HCT116 (cell line): ENCODE measurements around the gene PRR9. TPM values are rescaled to one million over a fixed set of nuclear protein-coding genes. Genes with fewer than 3 reads are reported as not detected.

ENCODE experiments used
- ATAC-seq: fragments of 200-7000 bp; cut with Tn5 transposase; 2 replicates; pipeline ENCODE4 v1.9.1; 2020; ENCODE audit warnings: mild to moderate bottlenecking, moderate library complexity
- BruUV-seq: library from RNA; stranded (reverse); fragments of 400-500 nt; replicated peaks from 2 replicates; lab custom pipeline; 2021; lab: Mats Ljungman, UMichigan
- CTCF ChIA-PET: fragments of 300-600 bp; sonication (Branson Sonifier 250); formaldehyde crosslinking; loops from one replicate; lab custom pipeline; 2021; ENCODE audit warnings: antibody characterized with exemption; lab: Charles Lee
- POLR2A ChIA-PET: fragments of 300-600, 350-600 bp; sonication (Branson Sonifier 250); formaldehyde crosslinking; loops from one replicate; lab custom pipeline; 2021; ENCODE audit warnings: antibody characterized with exemption; lab: Charles Lee
- RAD21 ChIA-PET, 2 experiments: fragments of 300-600 bp; sonication (Branson Sonifier 250); formaldehyde crosslinking; loops; one replicate each; lab custom pipeline; 2023; ENCODE audit warnings: low total read pairs in 2 of 2; ENCODE audit not compliant: uncharacterized antibody in 2 of 2, unreplicated experiment in 2 of 2, low non-redundant PET in 1 of 2; lab: Charles Lee
- DNase-seq: peaks from one replicate; pipeline ENCODE4 v3.0.0-alpha.2; 2010; ENCODE audit warnings: low read depth, low spot score
- H2AFZ ChIP-seq: fragments of 200-600 bp; shearing (Covaris generic), sonication (generic); 2 replicates; pipeline ENCODE4 v1.6.1; 2017; ENCODE audit warnings: low read depth, mixed run types, mixed read lengths, antibody characterized with exemption, low read length; ENCODE audit not compliant: poor library complexity, severe bottlenecking
- H3K27ac ChIP-seq: 2 replicates; pipeline ENCODE4 v1.5.1; 2012; ENCODE audit warnings: low read depth, low read length
- H3K27me3 ChIP-seq: fragments of 200-600 bp; sonication (generic); 2 replicates; pipeline ENCODE4 v1.6.1; 2016; ENCODE audit warnings: mixed run types, low read length, mixed read lengths; ENCODE audit not compliant: insufficient read depth
- H3K36me3 ChIP-seq, 2 experiments: fragments of 200-500 bp in 1 of 2; fragments of 200-600 bp in 1 of 2; sonication (Bioruptor generic) in 1 of 2; sonication (generic) in 1 of 2; 2 replicates each; pipeline versions ENCODE4 v1.5.1 to v1.6.1; 2014 to 2016; ENCODE audit warnings: low read length in 2 of 2, inconsistent platforms in 1 of 2, mixed read lengths in 1 of 2, mixed run types in 1 of 2; ENCODE audit not compliant: insufficient read depth in 2 of 2, control insufficient read depth in 1 of 2
- H3K4me1 ChIP-seq, 2 experiments: fragments of 200-600 bp in 1 of 2; sonication (generic) in 1 of 2; 2 replicates each; pipeline versions ENCODE4 v1.5.1 to v1.6.1; 2012 to 2017; ENCODE audit warnings: low read length in 2 of 2, inconsistent platforms in 1 of 2, mild to moderate bottlenecking in 1 of 2, mixed read lengths in 1 of 2, mixed run types in 1 of 2, moderate library complexity in 1 of 2; ENCODE audit not compliant: insufficient read depth in 2 of 2, control insufficient read depth in 1 of 2
- H3K4me2 ChIP-seq: fragments of 200-600 bp; sonication (generic); 2 replicates; pipeline ENCODE4 v1.6.1; 2017; ENCODE audit warnings: mixed run types, low read length, mixed read lengths
- H3K4me3 ChIP-seq, 2 experiments: fragments of 200-600 bp in 1 of 2; sonication (generic) in 1 of 2; replicated peaks in 1 of 2; 2 replicates each; pipeline ENCODE4 v1.5.1; 2011 to 2016; ENCODE audit warnings: low read length in 2 of 2, control low read depth in 1 of 2, low read depth in 1 of 2, mild to moderate bottlenecking in 1 of 2, mixed read lengths in 1 of 2, mixed run types in 1 of 2
- H3K79me2 ChIP-seq: fragments of 200-600 bp; sonication (generic); 2 replicates; pipeline ENCODE4 v1.6.1; 2017; ENCODE audit warnings: mild to moderate bottlenecking, mixed run types, low read length, moderate library complexity, mixed read lengths; ENCODE audit not compliant: insufficient read depth
- H3K9ac ChIP-seq: fragments of 200-600 bp; sonication (generic); 2 replicates; pipeline ENCODE4 v1.6.1; 2016; ENCODE audit warnings: low read length, mixed read lengths
- H3K9me2 ChIP-seq: fragments of 200-600 bp; sonication (generic), shearing (Covaris generic); 2 replicates; pipeline ENCODE4 v1.6.1; 2017; ENCODE audit warnings: mixed run types, mild to moderate bottlenecking, moderate library complexity; ENCODE audit not compliant: insufficient read depth
- H3K9me3 ChIP-seq, 2 experiments: fragments of 200-500 bp in 1 of 2; fragments of 200-600 bp in 1 of 2; sonication (Bioruptor generic) in 1 of 2; sonication (generic) in 1 of 2; 2 replicates each; pipeline ENCODE4 v1.6.1; 2014 to 2017; ENCODE audit warnings: low read length in 2 of 2, mixed read lengths in 2 of 2, inconsistent platforms in 1 of 2, low read depth in 1 of 2, mild to moderate bottlenecking in 1 of 2, mixed run types in 1 of 2, moderate library complexity in 1 of 2; ENCODE audit not compliant: control insufficient read depth in 1 of 2, insufficient read depth in 1 of 2
- H4K20me1 ChIP-seq: fragments of 200-600 bp; sonication (generic), shearing (Covaris generic); 2 replicates; pipeline ENCODE4 v1.6.1; 2017; ENCODE audit warnings: mixed run types, mild to moderate bottlenecking, moderate library complexity; ENCODE audit not compliant: insufficient read depth
- CEBPB ChIP-seq: IDR thresholded peaks from 2 replicates; pipeline ENCODE4 v1.6.1; 2012; ENCODE audit warnings: low read depth
- CTCF ChIP-seq, 3 experiments: fragments of 200-600 bp in 1 of 3; sonication (generic) in 1 of 3; IDR thresholded peaks in 2 of 3; conservative IDR thresholded peaks in 1 of 3; 2 replicates each; pipeline ENCODE4 v1.5.1; 2012 to 2017; ENCODE audit warnings: low read depth in 2 of 3, low read length in 2 of 3, antibody characterized with exemption in 1 of 3, borderline replicate concordance in 1 of 3, control low read depth in 1 of 3, mild to moderate bottlenecking in 1 of 3, mixed read lengths in 1 of 3, mixed run types in 1 of 3, moderate library complexity in 1 of 3; ENCODE audit not compliant: insufficient read depth in 1 of 3
- RAD21 ChIP-seq: IDR thresholded peaks from 2 replicates; pipeline ENCODE4 v1.6.1; 2012; ENCODE audit warnings: low read depth, mild to moderate bottlenecking
- SIN3A ChIP-seq: IDR thresholded peaks from 2 replicates; pipeline ENCODE4 v1.6.1; 2012; ENCODE audit warnings: low read depth
- SP1 ChIP-seq: IDR thresholded peaks from 2 replicates; pipeline ENCODE4 v1.6.1; 2012; ENCODE audit warnings: low read depth
- intact Hi-C: fragments of 100-400 bp; cut with micrococcal nuclease; formaldehyde crosslinking; loops from 2 replicates; pipeline ENCODE4 v1.10.0; 2022
- total RNA-seq: library from RNA; stranded (reverse); gene quantifications from one replicate; pipeline ENCODE4 v1.2.1, GENCODE V29; 2021; ENCODE audit not compliant: unreplicated experiment
- TF ChIP-seq, protein P1 (sequence below): IDR thresholded peaks from 2 replicates; pipeline ENCODE4 v1.6.1; 2011; ENCODE audit warnings: mild to moderate bottlenecking, low read length, moderate library complexity; ENCODE audit not compliant: insufficient replicate concordance; ENCODE audit errors: extremely low read depth

Gene PRR9
- total RNA-seq, 1 experiment from 2014 or later = not detected

DNA sequence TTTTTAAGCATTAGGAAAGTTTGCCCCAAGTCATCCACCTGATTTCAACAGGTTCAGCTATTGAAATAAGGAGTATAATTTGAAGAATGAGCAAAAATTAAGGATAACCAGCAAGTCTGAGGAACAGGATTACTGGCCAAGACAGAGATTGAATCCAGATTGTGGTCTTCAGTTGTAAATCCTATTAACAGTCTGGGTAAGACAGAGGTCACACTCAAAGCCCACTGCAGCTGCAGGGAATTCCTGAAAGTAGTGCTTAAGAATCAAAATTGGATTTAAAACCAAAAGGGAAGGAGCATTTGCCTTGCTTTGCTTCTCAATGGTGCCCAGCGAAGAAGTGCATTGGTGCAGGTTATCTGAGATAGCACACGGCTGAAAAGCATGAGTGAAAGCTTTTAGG, 35.7 kb downstream of the PRR9 start:
- no peak overlapping the region for H3K9ac ChIP-seq
- peaks cover 41% of the 10 kb centered on the region for H3K27me3 ChIP-seq
- H3K9me2 ChIP-seq = no peaks in the 10 kb centered on the region
- CTCF ChIA-PET = no interaction called here
- H3K4me2 ChIP-seq = no peak overlapping the region
- no peak for DNase-seq
- intact Hi-C loops = no loop called here
- RAD21 ChIA-PET = no interaction called here
- no peak overlapping the region for H3K4me3 ChIP-seq
- H3K27ac ChIP-seq = no peak overlapping the region
- H2AFZ ChIP-seq = no peak overlapping the region
- TF ChIP-seq CEBPB = no peak
- no peak for TF ChIP-seq SP1
- TF ChIP-seq CTCF (IDR thresholded peaks at IDR 0.05 in 2 of 3, conservative IDR thresholded peaks at IDR 0.05 in 1 of 3; ENCODE audit: borderline replicate concordance in 1 of 3, insufficient read depth in 1 of 3, low read depth in 2 of 3, low read length in 2 of 3) = no peak
- TF ChIP-seq SIN3A = no peak
- TF ChIP-seq, protein P1, sequence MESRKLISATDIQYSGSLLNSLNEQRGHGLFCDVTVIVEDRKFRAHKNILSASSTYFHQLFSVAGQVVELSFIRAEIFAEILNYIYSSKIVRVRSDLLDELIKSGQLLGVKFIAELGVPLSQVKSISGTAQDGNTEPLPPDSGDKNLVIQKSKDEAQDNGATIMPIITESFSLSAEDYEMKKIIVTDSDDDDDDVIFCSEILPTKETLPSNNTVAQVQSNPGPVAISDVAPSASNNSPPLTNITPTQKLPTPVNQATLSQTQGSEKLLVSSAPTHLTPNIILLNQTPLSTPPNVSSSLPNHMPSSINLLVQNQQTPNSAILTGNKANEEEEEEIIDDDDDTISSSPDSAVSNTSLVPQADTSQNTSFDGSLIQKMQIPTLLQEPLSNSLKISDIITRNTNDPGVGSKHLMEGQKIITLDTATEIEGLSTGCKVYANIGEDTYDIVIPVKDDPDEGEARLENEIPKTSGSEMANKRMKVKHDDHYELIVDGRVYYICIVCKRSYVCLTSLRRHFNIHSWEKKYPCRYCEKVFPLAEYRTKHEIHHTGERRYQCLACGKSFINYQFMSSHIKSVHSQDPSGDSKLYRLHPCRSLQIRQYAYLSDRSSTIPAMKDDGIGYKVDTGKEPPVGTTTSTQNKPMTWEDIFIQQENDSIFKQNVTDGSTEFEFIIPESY = no peak
- TF ChIP-seq RAD21 = no peak
- TF ChIP-seq, all 23 proteins: peak for 0
- Histone ChIP-seq H3K4me1 (no peaks in the 10 kb centered on the region), H3K9me3 (no peaks in the 10 kb centered on the region), H4K20me1 (no peaks in the 10 kb centered on the region), H3K79me2 (no peaks in the 10 kb centered on the region), H3K36me3 (no peaks in the 10 kb centered on the region)
- no peak for ATAC-seq
- no TSS peak for BruUV-seq
- POLR2A ChIA-PET = no interaction called here
